ENCODE data around the gene STK32C. TPM values are rescaled to one million over a fixed set of nuclear protein-coding genes. Genes with fewer than 3 reads are reported as not detected.

Gene STK32C
- total RNA-seq, result 1 to 10 TPM; 8.4 to 9.9 TPM
- polyA plus RNA-seq (2013, experiment 1 of 2), result 20.9 TPM
- 18.8 TPM for polyA plus RNA-seq (2013, experiment 2 of 2)
- long read RNA-seq, experiment 1, result 0 reads
- long read RNA-seq, experiment 2, partial matches to known transcripts, result 1 of 8 reads
- long read RNA-seq, experiment 2, other reads (novel, unspliced or antisense), result 1 of 8 reads
- long read RNA-seq, experiment 3, partial matches to known transcripts, result 0 of 16 reads
- long read RNA-seq, experiment 3, other reads (novel, unspliced or antisense), result 14 of 16 reads
- long read RNA-seq, experiment 4, partial matches to known transcripts, result 2 of 7 reads
- long read RNA-seq, experiment 4, other reads (novel, unspliced or antisense), result 4 of 7 reads

GRCh38 chr10:132307823-132308586 lies at the start of gene STK32C:
Gene STK32C (minus strand): TSS chr10:132307950. CDS start chr10:132307833, 117 bp downstream.
- Mint-ChIP-seq H3K9me3 (peaks cover 18% of the 10 kb centered on the region), H3K27me3 (ENCODE audit: insufficient read depth) (peaks cover 78% of the 10 kb centered on the region), H3K27ac (no peak within 1 kb of the TSS), H3K4me3 (peak within 1 kb of the TSS; percentile 66), H3K4me1 (peaks cover 1% of the 10 kb centered on the region), H3K36me3 (ENCODE audit: low read depth) (peaks cover 8% of the 10 kb centered on the region)
- Histone ChIP-seq H3K27ac (ENCODE audit: low read depth, low read length) (no peak within 1 kb of the TSS), H3K9ac (ENCODE audit: extremely low read depth, low read length, poor library complexity, severe bottlenecking) (no peak within 1 kb of the TSS), H3K36me3 (ENCODE audit: control insufficient read depth, insufficient read depth, low read length) (no peaks in the 10 kb centered on the region), H3K4me3 (ENCODE audit: low read length) (peak within 1 kb of the TSS; percentile 75), H3K4me1 (ENCODE audit: control insufficient read depth, insufficient read depth, low read length) (no peaks in the 10 kb centered on the region), H3K9me3 (ENCODE audit: control insufficient read depth, low read length) (peaks cover 14% of the 10 kb centered on the region), H3K27me3 (ENCODE audit: control insufficient read depth, insufficient read depth, low read length, poor library complexity, severe bottlenecking) (peaks cover 59% of the 10 kb centered on the region)
- peak; percentile 99 for DNase-seq
- WGBS, 2 experiments (ENCODE audit: insufficient coverage in 1 of 2, insufficient read length in 1 of 2), result 0 to 1% methylated on average over 13 to 84 of the region's 84 CpGs
- no peak for TF ChIP-seq CTCF (conservative IDR thresholded peaks at IDR 0.05)

DNA sequence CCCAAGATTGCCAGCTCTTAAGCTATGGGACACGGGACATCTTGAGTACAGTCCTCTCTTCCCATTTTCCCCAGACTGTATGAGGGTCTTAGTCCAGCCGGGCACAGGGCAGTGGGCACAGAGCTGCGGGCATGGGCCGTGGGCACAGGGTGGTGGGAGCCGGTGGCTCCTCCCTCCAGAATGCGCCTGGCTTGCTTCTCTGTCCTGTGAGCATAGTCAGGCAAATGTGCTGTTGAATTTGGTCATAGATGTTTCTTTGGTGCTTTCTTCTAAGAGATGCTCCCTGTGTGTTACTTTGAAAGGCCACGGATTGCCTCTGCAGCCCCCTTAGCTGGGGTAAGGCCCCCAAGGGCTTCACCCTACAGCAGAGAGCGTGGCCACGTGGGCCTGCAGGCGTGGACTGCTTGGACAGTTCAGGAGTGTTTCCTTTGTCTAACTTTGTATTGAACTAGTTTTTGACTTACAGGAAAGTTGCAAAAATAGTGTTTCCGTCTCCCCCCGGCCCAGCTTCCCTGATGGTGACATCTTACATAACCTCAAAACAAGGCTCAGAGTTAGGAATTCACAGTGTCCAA lies 49.0 kb upstream of the STK32C start:
- Mint-ChIP-seq H3K9me3 (peaks cover 8% of the 10 kb centered on the region), H3K36me3 (ENCODE audit: low read depth) (peaks cover 5% of the 10 kb centered on the region), H3K4me3 (no peak overlapping the region), H3K27ac (no peak overlapping the region), H3K27me3 (ENCODE audit: insufficient read depth) (no peaks in the 10 kb centered on the region), H3K4me1 (no peaks in the 10 kb centered on the region)
- Histone ChIP-seq H3K9ac (ENCODE audit: extremely low read depth, low read length, poor library complexity, severe bottlenecking) (no peak overlapping the region), H3K27me3 (ENCODE audit: control insufficient read depth, insufficient read depth, low read length, poor library complexity, severe bottlenecking) (no peaks in the 10 kb centered on the region), H3K4me3 (ENCODE audit: low read length) (no peak overlapping the region), H3K4me1 (ENCODE audit: control insufficient read depth, insufficient read depth, low read length) (no peaks in the 10 kb centered on the region), H3K36me3 (ENCODE audit: control insufficient read depth, insufficient read depth, low read length) (no peaks in the 10 kb centered on the region), H3K27ac (ENCODE audit: low read depth, low read length) (no peak overlapping the region), H3K9me3 (ENCODE audit: control insufficient read depth, low read length) (no peaks in the 10 kb centered on the region)
- DNase-seq, result no peak
- no peak for TF ChIP-seq CTCF (conservative IDR thresholded peaks at IDR 0.05)
- 93 to 94% methylated on average over 12 of the region's 12 CpGs for WGBS, 2 experiments (ENCODE audit: insufficient coverage in 1 of 2, insufficient read length in 1 of 2)

DNA sequence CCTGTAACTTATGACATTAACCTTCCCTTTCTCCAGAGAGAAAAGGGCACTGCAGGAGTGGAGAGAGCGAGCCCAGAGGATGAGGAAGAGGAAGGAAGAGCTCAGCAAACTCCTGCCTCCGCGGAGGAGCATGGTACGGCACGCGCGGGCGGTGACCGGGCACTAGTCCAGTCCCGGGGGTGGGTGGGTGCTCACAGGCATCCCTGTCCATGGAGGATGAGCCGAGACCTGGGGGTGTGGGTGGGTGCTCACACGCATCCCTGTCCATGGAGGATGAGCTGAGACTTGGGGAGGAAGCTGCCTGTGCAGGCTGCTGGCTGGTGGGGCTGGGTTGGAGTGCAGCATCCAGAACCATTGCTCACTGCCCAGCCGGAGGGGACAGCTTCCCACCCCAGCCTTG lies 48.0 kb upstream of the STK32C start:
- Mint-ChIP-seq H3K27me3 (ENCODE audit: insufficient read depth) (no peaks in the 10 kb centered on the region), H3K4me1 (no peaks in the 10 kb centered on the region), H3K9me3 (peaks cover 8% of the 10 kb centered on the region), H3K27ac (no peak overlapping the region), H3K4me3 (no peak overlapping the region), H3K36me3 (ENCODE audit: low read depth) (peaks cover 8% of the 10 kb centered on the region)
- Histone ChIP-seq H3K36me3 (ENCODE audit: control insufficient read depth, insufficient read depth, low read length) (no peaks in the 10 kb centered on the region), H3K4me1 (ENCODE audit: control insufficient read depth, insufficient read depth, low read length) (no peaks in the 10 kb centered on the region), H3K9ac (ENCODE audit: extremely low read depth, low read length, poor library complexity, severe bottlenecking) (no peak overlapping the region), H3K4me3 (ENCODE audit: low read length) (no peak overlapping the region), H3K9me3 (ENCODE audit: control insufficient read depth, low read length) (no peaks in the 10 kb centered on the region), H3K27ac (ENCODE audit: low read depth, low read length) (no peak overlapping the region), H3K27me3 (ENCODE audit: control insufficient read depth, insufficient read depth, low read length, poor library complexity, severe bottlenecking) (no peaks in the 10 kb centered on the region)
- no peak for DNase-seq
- no peak for TF ChIP-seq CTCF (conservative IDR thresholded peaks at IDR 0.05)
- WGBS, 2 experiments (ENCODE audit: insufficient coverage in 1 of 2, insufficient read length in 1 of 2), result 93% methylated on average over 13 of the region's 13 CpGs; no CpG with 5 or more reads in 1 of the 2 experiments

Data from endodermal cell (in vitro differentiated cells).